Measurements from ENCODE around the gene RNF125.

RNF125 gene

DNA sequence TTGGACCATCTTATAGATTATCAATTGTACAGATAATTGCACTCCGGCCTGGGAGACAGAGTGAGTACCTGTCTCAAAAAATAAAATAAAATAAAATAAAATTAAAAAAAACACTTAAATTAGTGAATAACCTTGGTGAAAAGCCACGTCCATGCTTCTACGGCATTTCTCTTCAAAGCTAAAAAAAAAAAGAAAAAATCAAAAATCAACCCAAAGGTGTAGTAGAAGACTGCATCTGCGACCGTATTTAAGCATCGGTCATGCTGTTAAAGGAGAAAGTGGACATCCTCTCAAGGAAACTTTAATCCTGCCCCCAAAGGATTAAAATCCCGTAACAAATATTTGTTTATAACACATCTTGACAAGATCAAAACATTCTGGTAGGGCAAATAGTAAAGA, 72.7 kb downstream of the RNF125 start:
- no peak for DNase-seq (ENCODE audit: low spot score)

DNA sequence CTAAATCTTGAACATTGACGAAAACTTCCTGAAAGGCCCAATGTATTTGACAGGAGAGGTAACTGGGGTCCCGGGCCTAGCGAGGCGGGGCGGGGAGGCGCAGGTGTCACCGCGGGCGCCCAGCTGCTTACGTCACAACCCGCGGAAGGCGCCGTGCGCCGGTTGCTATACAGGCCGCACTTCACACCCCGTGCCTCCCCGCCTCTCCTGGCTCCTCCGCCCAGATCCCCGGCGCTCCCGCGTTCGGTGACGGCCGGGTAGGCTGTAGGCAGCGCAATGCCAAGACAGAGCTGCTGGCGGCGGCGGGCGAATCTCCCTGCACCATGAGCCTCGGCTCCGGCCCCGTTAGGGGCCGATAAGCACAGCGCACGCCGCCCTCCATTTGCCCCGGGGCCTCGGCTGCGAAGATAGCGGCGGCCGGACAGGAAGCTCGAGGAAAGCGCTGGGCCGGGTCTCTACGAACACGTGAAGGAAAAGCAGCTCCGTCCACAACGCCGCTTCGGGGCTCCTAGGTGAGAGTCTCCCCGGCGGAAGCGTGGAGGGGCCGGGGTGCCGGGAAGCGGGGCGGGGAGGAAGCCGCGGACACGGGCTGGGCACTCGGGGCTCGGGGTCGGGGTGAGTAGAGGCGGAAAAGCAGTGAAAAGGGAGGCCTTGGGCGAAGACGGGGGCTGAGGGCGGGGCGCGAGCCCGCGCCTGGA, 73.2 kb downstream of the RNF125 start, which contains the start of gene RNF138:
RNF138 (plus strand) TSS at position 151 of the 698 bp plus-strand sequence. CDS start 903 bp downstream, outside the sequence.
- DNase-seq (ENCODE audit: low spot score): peak; percentile 50

DNA sequence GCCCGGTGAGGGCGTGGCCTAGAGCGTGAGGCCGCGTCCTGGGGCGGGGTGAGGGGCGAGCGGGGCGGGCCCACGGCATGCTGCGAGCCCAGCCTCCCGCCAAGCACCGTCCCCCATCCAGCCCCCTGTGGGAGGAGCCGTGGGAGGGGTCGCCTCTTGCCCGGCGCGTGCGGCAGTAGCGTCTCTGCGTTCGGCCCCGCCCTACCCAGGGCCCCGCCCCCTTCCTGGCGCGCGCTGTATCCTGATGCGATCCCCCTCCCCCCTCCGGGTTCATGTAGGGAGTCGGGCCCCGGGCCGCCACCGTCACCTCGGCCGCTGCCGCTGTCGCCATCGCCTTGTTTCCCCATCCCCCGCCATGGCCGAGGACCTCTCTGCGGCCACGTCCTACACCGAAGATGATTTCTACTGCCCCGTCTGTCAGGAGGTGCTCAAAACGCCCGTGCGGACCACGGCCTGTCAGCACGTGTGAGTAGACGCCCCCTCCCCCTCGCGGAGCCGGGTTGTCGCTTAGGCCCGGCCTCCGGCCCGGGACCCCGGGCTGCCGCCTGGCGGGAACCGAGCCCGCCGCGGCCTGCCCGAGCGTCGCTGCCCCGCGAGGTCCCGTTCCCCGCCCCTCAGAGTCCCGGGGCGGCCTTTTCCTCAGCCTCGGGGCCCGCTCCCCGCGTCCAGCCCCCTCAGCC, 73.9 kb downstream of the RNF125 start:
- DNase-seq (ENCODE audit: low spot score): peak; percentile 66

DNA sequence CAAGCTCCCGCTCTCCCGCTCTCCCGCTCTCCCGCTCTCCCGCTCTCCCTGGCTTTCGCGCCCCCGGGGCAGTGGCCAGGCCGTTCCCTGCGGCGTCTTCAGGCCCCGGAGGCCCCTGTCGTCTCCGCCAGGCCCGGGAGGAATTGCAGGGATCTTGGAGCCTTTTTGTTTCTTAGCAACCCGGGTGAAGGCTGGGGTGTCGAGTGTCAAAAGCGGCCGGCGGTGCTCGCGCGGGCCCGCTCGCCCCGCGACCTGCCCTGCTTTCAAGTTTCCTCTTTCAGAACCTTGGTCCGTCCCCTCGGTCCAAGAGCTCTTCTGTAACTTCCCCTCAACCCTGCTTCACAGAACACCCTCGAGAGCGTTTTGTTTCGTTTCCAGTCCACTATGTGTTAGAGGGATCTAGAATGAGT, 74.5 kb downstream of the RNF125 start:
- peak; percentile 10 for DNase-seq (ENCODE audit: low spot score)

DNA sequence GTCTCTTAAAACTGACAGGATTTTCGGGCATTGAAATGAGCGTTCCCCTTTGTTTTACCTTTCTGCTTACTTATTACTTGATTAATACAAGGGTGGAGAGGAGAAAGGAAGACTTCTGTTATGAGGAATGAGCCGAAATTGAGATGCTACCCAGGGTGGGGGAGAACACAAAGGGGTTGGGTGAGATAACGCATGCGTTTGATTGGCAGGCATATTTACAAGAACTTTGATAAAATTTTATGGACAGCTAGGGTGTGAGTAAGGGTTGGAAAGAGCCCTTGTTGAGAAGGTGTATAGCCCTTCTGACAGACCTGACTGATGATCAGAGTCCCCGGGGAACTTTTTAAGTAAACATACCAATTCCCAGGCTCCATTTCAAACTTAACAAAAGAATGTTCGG, 74.9 kb downstream of the RNF125 start:
- DNase-seq (ENCODE audit: low spot score): peak; percentile 5

DNA sequence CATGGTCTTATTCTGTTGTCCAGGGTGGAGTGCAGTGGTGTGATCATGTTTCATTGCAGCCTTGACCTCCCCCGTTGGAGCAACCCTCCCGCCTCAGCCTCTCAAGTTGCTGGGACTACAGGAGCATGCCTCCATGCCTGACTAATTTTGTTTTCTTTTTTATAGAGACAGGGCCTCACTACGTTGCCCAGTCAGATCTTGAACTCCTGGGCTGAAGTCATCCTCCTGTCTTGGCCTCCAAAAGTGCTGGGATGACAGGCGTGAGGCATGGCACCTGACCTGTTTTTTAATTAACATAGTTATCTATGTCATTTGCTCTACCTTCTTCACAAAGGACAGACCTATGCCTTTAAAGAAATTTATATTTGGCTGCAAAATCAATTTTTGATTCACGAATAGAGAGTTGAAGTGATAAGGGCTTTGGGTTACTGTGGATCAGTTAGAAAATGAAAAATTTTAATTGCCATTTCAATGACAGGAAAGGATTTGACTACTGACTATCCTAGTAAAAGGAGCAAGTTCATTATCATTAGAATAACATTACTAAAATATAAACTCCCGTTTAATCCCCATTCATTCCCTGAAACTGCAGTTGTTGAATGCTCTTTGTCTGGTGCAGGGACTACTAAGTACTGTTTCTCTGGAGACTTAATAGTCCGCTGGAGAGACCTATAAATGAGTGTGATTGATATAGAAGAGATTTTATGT, 76.7 kb downstream of the RNF125 start:
- no peak for DNase-seq (ENCODE audit: low spot score)

DNA sequence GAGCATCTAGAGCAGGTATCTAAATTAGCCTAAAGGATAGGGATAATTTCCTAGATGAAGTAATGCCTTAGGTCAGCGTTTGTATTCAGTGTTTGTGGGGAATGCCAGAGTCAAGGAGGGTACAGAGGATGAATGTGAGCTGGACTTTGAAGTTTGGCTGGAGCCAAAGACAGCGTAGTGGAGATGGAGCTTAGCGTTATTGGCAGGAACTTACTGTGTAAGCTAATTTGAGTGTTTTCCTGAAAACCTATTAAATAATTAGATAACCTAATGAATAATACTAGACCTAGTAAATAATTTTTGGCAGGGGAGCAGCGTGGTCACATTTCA, 77.2 kb downstream of the RNF125 start:
- DNase-seq (ENCODE audit: low spot score): no peak

DNA sequence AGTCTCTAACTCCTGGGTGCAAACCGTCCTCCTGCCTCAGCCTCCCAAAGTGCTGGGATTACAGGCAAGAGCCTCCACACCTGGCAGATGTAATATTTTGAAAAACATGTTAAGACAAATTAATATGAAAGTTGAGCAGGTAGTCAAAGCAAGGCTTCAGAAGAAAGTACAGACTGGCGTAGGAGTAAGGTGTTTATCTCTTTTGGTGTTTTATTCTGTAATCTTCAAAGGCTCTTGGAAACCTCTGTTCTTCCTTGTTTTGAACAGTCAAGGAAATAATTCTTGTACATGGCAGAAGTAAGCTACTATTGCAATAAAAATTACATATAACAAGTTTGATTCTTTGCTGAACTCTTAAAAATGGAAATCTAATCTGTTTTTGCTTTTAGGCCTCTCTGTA, 78.3 kb downstream of the RNF125 start:
- DNase-seq (ENCODE audit: low spot score): no peak

DNA sequence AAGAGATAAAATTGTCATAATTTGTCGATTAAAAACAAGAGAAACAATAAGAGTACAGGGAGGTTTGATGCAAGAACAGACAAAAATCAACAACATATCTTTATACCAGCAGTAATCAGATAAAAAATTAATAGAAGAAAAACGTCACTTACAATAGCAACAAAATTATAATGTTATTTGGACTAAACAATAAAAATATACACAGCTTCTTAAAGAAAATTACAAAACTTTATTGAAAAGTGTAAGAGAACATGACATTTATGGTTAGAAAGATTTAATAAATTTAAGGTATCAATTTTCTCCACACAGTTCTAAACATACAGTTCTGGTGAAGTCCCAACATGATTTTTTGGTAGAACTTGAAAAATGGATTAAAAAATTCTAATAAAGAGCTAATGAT, 85.9 kb downstream of the RNF125 start:
- no peak for DNase-seq (ENCODE audit: low spot score)

DNA sequence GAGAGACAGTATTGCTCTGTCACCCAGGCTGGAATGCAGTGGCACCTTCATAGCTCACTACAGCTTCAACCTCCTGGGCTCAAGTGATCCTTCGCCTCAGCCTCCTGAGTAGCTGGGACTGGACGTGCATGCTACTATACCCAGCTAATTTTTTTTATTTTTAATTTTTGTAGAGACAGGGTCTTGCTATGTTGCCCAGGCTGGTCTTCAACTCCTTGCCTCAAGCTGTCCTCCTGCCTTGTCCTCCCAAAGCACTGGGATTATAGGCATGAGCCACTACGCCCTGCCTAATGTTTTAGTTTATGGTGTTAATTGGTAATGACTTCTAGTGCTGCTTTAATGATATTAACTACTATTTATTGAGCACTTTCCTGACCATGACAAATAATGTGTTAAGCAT, 91.4 kb downstream of the RNF125 start:
- no peak for DNase-seq (ENCODE audit: low spot score)

DNA sequence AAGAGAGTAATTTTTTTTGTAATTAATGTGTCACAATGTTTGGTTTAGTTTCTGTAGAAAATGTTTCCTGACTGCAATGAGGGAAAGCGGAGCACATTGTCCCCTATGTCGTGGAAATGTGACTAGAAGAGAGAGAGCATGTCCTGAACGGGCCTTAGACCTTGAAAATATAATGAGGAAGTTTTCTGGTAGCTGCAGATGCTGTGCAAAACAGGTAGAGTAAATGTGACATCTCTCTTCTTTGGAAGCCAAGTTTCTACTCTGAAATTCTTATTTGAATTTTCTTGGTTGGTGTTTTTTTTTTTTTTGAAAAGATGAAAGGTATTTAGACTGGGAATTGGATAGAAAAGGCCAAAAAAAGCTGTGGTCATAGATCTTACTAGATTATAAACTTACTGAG, 93.1 kb downstream of the RNF125 start:
- DNase-seq (ENCODE audit: low spot score): no peak

DNA sequence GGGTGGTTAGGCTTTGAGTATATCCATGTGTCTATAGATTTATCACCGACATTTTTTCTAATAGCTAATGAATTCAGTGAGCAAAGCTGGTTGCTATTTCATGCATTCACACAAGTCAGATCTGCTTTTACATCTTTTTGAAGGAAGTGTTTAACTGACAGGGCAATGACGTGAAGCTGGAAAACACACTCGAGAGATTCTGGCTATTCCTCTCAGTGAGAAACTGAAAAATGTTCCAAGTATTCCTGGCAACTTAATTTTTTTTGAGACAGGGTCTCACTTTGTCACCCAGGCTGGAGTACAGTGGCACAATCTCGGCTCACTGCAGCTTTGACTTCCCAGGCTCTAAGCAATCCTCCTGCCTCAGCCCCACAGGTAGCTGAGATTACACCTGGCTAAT, 94.2 kb downstream of the RNF125 start:
- no peak for DNase-seq (ENCODE audit: low spot score)

DNA sequence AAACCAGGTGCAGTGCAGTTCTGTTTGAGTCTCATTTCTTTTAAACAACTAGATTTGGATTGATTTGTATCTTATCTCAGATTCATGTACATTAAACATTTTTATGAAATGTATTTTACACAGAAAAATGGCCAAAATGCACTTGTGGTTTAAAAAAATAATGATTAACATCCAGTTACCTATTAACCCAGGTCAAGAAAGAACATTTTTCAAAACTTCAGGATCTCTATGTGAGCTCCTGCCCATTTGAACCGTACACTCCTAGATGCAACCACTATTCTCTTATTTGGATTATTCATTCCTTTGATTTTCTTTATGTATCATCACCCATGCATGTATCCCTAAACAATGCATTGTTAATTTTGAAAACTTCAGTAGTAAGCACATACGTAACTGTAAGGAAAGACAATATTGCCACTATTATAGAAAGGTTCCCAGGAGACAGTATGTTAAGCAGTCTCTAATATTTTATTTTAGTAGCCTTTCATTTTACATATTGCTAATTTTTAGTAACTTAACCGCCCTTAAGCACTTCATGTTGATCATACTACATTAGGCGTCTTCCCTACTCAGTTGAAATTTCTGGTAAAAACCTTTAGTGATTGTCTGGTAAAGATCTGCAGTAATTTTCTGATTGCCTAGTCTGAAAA, 95.8 kb downstream of the RNF125 start:
- no peak for DNase-seq (ENCODE audit: low spot score)

DNA sequence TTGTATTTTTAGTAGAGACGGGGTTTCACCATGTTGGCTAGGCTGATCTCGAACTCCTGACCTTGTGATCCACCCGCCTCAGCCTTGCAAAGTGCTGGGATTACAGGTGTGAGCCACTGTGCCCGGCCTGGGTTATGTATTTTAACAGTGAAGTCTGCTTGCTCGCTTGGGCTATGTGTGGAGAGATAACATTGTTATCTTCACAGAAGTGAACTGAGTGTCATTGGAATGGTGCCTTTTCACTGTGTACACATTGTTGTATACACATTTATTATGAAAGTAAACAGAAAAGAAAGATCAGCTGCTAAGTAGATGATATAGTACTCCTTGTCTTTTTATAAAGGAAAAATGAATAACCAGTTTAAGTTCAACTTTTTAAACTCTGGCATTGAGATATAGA, 103.4 kb downstream of the RNF125 start:
- no peak for DNase-seq (ENCODE audit: low spot score)

Measured in HuH-7 (cell line).